ENCODE data around the gene NECTIN4.

Gene NECTIN4

GRCh38 chr1:161044535-161044907 lies 44.8 kb downstream of the NECTIN4 start:
- no peak for DNase-seq (ENCODE audit: low read depth)
- peak overlapping the region; percentile 97 for H3K4me3 ChIP-seq (ENCODE audit: control insufficient read depth, low read depth, low read length)
- no peak for TF ChIP-seq CTCF (conservative IDR thresholded peaks at IDR 0.05; ENCODE audit: control insufficient read depth, insufficient read depth, low read depth, low read length)

GRCh38 chr1:161039546-161039945 lies 49.8 kb downstream of the NECTIN4 start:
- H3K4me3 ChIP-seq (ENCODE audit: control insufficient read depth, low read depth, low read length), result no peak overlapping the region
- no peak for DNase-seq (ENCODE audit: low read depth)
- no peak for TF ChIP-seq CTCF (conservative IDR thresholded peaks at IDR 0.05; ENCODE audit: control insufficient read depth, insufficient read depth, low read depth, low read length)

- H3K4me3 ChIP-seq (ENCODE audit: control insufficient read depth, low read depth, low read length), result no peak overlapping the region
- DNase-seq (ENCODE audit: low read depth), result no peak
- no peak for TF ChIP-seq CTCF (conservative IDR thresholded peaks at IDR 0.05; ENCODE audit: control insufficient read depth, insufficient read depth, low read depth, low read length)
Measured at GRCh38 chr1:161039154-161039545, 50.2 kb downstream of the NECTIN4 start.

GRCh38 chr1:161038523-161039153 lies 50.7 kb downstream of the NECTIN4 start, which contains the start of gene TSTD1:
Gene TSTD1 (minus strand): TSS chr1:161038964. CDS start chr1:161038889, 75 bp downstream.
- H3K4me3 ChIP-seq (ENCODE audit: control insufficient read depth, low read depth, low read length), result peak within 1 kb of the TSS; percentile 42
- DNase-seq (ENCODE audit: low read depth), result no peak
- TF ChIP-seq CTCF (conservative IDR thresholded peaks at IDR 0.05; ENCODE audit: control insufficient read depth, insufficient read depth, low read depth, low read length), result no peak

GRCh38 chr1:161037661-161038522 lies 51.5 kb downstream of the NECTIN4 start:
- DNase-seq (ENCODE audit: low read depth), result no peak
- no peak for TF ChIP-seq CTCF (conservative IDR thresholded peaks at IDR 0.05; ENCODE audit: control insufficient read depth, insufficient read depth, low read depth, low read length)

GRCh38 chr1:161033751-161034150 lies 55.6 kb downstream of the NECTIN4 start:
- no peak for TF ChIP-seq CTCF (conservative IDR thresholded peaks at IDR 0.05; ENCODE audit: control insufficient read depth, insufficient read depth, low read depth, low read length)
- no peak overlapping the region for H3K4me3 ChIP-seq (ENCODE audit: control insufficient read depth, low read depth, low read length)
- no peak for DNase-seq (ENCODE audit: low read depth)

More at GRCh38 chr1:161037661-161038522, 51.5 kb downstream of the NECTIN4 start:
- H3K4me3 ChIP-seq (ENCODE audit: control insufficient read depth, low read depth, low read length), result peak overlapping the region; percentile 42
